HG03521 (cell line): ENCODE results near the gene PPP2R5D.
"Not testable (repeated sequence)": the region's sequence is repeated elsewhere in the genome, so short reads cannot be mapped to it uniquely, and the experiment has no call there.

Experiments
- ATAC-seq: cut with Tn5 transposase; IDR thresholded peaks from one replicate; pipeline ENCODE4 v1.9.1; 2021; ENCODE audit warnings: mild to moderate bottlenecking, moderate library complexity; ENCODE audit not compliant: unreplicated experiment

The PPP2R5D gene

GRCh38 chr6:43021270-43022047, 37.1 kb downstream of the PPP2R5D start, which contains the start of gene RRP36:
TSS of gene RRP36 (plus strand) at chr6:43021623. CDS start at chr6:43021655, 32 bp downstream.
- peak; percentile 73 for ATAC-seq

- ATAC-seq, result no peak
Observed at GRCh38 chr6:43024436-43024835, 40.1 kb downstream of the PPP2R5D start.

GRCh38 chr6:43026365-43026764, 42.0 kb downstream of the PPP2R5D start:
- no peak for ATAC-seq

GRCh38 chr6:43029120-43029519, 44.8 kb downstream of the PPP2R5D start:
- ATAC-seq, result no peak

- ATAC-seq, result no peak
Observed at GRCh38 chr6:43032326-43032725, 48.0 kb downstream of the PPP2R5D start.

GRCh38 chr6:43033496-43034189, 49.3 kb downstream of the PPP2R5D start:
- no peak for ATAC-seq

GRCh38 chr6:43034190-43034525, 49.8 kb downstream of the PPP2R5D start:
- ATAC-seq, result no peak

GRCh38 chr6:43035495-43036194, 51.3 kb downstream of the PPP2R5D start:
- ATAC-seq, result no peak

- no peak for ATAC-seq
Observed at GRCh38 chr6:43036712-43037111, 52.3 kb downstream of the PPP2R5D start.

- no peak for ATAC-seq
Observed at GRCh38 chr6:43037197-43037596, 52.8 kb downstream of the PPP2R5D start.

- no peak for ATAC-seq
Observed at GRCh38 chr6:43037706-43038105, 53.3 kb downstream of the PPP2R5D start.

GRCh38 chr6:43038727-43039126, 54.4 kb downstream of the PPP2R5D start:
- ATAC-seq, result no peak

- ATAC-seq, result no peak
Observed at GRCh38 chr6:43040542-43041257, 56.3 kb downstream of the PPP2R5D start.

- not testable (repeated sequence) for ATAC-seq
Observed at GRCh38 chr6:43041475-43041874, 57.1 kb downstream of the PPP2R5D start.

GRCh38 chr6:43043310-43043709, 58.9 kb downstream of the PPP2R5D start:
- ATAC-seq, result no peak

GRCh38 chr6:43045371-43045930, 61.1 kb downstream of the PPP2R5D start:
- ATAC-seq, result no peak

GRCh38 chr6:43047998-43048397, 63.6 kb downstream of the PPP2R5D start:
- no peak for ATAC-seq

- ATAC-seq, result no peak
Observed at GRCh38 chr6:43050981-43051380, 66.6 kb downstream of the PPP2R5D start.

- ATAC-seq, result no peak
Observed at GRCh38 chr6:43052225-43052841, 68.0 kb downstream of the PPP2R5D start.

- no peak for ATAC-seq
Observed at GRCh38 chr6:43052842-43053544, 68.6 kb downstream of the PPP2R5D start.
